ENCODE measurements around the gene DPP6.

DNA sequence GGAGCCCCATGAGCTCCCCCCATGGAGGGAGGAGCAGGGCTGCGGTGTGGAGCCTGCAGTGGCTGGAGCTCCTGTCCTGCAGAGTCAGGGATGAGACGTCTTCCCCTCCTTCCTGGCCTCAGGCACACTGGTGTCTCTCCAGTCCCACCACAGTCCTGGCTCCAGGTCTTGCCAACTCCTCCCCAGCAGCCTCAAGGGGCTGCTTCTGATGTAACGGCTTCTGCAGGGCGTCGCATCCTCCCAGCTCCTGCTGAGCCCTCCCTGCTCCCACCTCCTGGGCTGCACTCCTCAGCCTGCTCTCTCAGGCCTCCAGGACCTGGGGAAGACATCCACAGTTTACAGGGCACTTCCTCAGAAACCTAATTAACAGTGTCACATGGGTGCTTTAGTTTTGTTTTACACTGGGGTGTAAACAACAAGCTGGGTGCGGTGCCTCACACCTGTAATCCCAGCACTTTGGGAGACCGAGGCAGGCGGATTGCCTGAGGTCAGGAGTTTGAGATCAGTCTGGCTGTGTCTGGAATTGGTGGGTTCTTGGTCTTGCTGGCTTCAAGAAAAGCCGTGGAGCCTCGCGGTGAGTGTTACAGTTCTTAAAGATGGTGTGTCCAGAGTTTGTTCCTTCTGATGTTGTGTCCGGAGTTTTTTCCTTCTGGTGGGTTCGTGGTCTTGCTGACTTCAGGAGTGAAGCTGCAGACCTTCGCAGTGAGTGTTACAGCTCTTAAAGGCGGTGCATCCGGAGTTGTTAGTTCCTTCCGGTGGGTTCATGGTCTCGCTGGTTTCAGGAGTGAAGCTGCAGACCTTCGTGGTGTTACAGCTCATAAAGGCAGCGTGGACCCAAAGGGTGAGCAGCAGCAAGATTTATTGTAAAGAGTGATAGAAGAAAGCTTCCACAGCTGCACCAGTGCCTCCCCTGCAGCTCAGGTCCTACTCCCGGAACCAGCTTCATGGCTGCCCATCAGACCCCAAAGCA lies 855.7 kb downstream of the DPP6 start:
- TF ChIP-seq NFIC (IDR thresholded peaks at IDR 0.05) (no peak), EP300 (IDR thresholded peaks at IDR 0.05; ENCODE audit: borderline replicate concordance) (no peak), YY1 (IDR thresholded peaks at IDR 0.05; ENCODE audit: low read depth) (no peak), REST (IDR thresholded peaks at IDR 0.05; ENCODE audit: low read depth) (no peak), TCF12 (IDR thresholded peaks at IDR 0.05; ENCODE audit: low read depth) (no peak), FOXM1 (IDR thresholded peaks at IDR 0.05; ENCODE audit: borderline replicate concordance, low read depth) (no peak)
- TF ChIP-seq, protein P1, sequence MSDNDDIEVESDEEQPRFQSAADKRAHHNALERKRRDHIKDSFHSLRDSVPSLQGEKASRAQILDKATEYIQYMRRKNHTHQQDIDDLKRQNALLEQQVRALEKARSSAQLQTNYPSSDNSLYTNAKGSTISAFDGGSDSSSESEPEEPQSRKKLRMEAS (IDR thresholded peaks at IDR 0.05): no peak

All from Ishikawa (cell line).